ENCODE results near the gene TRIO. TPM values are rescaled to one million over a fixed set of nuclear protein-coding genes. Genes with fewer than 3 reads are reported as not detected.

Gene TRIO
- total RNA-seq, 6 donors from 2014 or later, result 138 to 408 (median 156) TPM

DNA sequence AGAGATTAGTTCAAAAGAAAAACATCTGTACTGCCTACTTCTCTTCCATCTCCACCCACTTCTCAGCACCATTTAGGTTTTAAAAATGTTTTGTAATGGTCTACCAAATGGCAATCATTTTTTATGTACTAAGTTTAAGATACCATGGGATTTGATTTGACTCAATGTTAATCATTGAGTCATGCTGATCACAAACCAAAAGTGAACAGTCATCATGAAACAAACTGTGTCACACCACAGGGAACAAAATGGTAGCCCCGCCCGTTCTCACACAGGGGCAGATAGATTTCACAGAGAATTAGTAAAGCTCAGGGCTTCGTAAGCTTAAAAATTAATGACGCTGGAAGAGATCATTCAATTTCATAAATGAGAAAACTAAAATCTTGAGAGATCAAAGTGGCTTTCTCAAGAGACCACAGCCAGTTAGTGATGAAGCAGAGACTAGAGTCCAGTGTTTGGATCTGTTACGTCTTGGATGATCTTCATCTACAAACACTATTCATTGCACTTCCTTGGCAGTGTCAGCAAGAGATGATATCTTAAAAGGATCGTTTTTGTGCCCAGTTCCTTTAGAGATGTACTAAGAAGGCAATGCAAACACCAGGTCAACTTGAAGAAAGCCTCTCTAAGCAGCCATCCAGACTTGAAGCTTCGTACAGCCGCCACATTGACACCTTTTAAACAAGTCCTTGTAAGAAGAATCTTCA is 33.9 kb upstream of the TRIO start:
- H3K27me3 ChIP-seq, result no peaks in the 10 kb centered on the region
- TF ChIP-seq POLR2AphosphoS5 (IDR thresholded peaks at IDR 0.05) (no peak), EP300 (IDR thresholded peaks at IDR 0.05) (no peak), POLR2A (IDR thresholded peaks at IDR 0.05) (no peak)
- TF ChIP-seq, protein P1, sequence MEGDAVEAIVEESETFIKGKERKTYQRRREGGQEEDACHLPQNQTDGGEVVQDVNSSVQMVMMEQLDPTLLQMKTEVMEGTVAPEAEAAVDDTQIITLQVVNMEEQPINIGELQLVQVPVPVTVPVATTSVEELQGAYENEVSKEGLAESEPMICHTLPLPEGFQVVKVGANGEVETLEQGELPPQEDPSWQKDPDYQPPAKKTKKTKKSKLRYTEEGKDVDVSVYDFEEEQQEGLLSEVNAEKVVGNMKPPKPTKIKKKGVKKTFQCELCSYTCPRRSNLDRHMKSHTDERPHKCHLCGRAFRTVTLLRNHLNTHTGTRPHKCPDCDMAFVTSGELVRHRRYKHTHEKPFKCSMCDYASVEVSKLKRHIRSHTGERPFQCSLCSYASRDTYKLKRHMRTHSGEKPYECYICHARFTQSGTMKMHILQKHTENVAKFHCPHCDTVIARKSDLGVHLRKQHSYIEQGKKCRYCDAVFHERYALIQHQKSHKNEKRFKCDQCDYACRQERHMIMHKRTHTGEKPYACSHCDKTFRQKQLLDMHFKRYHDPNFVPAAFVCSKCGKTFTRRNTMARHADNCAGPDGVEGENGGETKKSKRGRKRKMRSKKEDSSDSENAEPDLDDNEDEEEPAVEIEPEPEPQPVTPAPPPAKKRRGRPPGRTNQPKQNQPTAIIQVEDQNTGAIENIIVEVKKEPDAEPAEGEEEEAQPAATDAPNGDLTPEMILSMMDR (IDR thresholded peaks at IDR 0.05), result no peak
- no peaks in the 10 kb centered on the region for H3K36me3 ChIP-seq
- peaks cover 4 to 27% (median 14%) of the 10 kb centered on the region in 4 donors for H3K4me1 ChIP-seq
- H3K9me3 ChIP-seq, result no peaks in the 10 kb centered on the region
- DNase-seq (no peak), ATAC-seq (ENCODE audit: low FRiP score in 2 of 2) (peak in 1 of 2 donors; percentile 87)
- H3K27ac ChIP-seq, result peak overlapping the region in 3 of 4 donors; percentile 21 to 59 (median 44)
- no peak overlapping the region for H3K4me3 ChIP-seq
- WGBS, 2 donors, result 62 to 64% methylated on average over 8 of the region's 8 CpGs

DNA sequence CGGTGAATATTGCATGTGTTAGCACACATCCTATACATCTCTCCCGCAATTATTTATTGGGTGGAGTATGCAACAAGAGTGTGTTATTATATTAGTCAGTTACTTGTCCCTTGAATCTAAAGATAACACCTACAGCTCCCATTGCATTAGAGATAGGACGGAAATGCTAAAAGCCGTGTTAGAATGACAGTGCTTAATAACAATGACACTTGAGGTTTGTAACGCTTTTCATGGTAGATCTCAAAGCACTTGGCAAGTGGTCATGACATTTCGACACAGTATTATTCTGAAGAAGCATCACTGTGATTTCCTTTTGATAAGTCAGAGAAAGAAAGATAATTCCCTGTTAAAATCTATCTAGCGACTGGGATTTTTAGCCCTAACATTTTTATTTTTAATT is 33.4 kb upstream of the TRIO start:
- Histone ChIP-seq H3K36me3 (no peaks in the 10 kb centered on the region), H3K4me1 (peaks cover 4 to 27% (median 14%) of the 10 kb centered on the region in 4 donors), H3K27me3 (no peaks in the 10 kb centered on the region), H3K9me3 (no peaks in the 10 kb centered on the region), H3K27ac (peak overlapping the region in 3 of 4 donors; percentile 21 to 59 (median 44)), H3K4me3 (no peak overlapping the region)
- TF ChIP-seq, protein P1 (IDR thresholded peaks at IDR 0.05), result no peak
- TF ChIP-seq POLR2A (IDR thresholded peaks at IDR 0.05) (no peak), EP300 (IDR thresholded peaks at IDR 0.05) (no peak), POLR2AphosphoS5 (IDR thresholded peaks at IDR 0.05) (no peak)
- DNase-seq (no peak), ATAC-seq (ENCODE audit: low FRiP score in 2 of 2) (no peak)
- WGBS, 2 donors, result 51 to 56% methylated on average over 7 of the region's 7 CpGs

DNA sequence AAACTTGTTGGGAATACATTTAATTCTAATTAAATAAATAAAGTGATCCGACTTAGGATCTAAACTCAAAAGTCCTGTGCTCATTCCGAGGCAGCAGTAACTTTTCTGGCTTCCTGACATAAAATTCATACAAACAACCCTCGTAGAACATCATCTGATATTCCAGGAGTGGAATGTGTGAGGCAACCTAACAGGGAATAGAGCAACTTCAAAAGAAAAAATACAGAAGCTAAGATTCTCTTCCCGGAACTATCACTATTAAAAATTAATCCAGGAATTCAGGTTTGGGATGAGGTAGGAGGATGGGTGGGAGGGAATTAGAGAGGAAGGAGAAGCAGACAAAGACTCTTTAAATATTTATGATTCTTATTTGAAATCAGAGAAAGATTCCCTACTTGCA is 32.9 kb upstream of the TRIO start:
- H3K27me3 ChIP-seq, result no peaks in the 10 kb centered on the region
- no peak overlapping the region for H3K4me3 ChIP-seq
- H3K36me3 ChIP-seq, result no peaks in the 10 kb centered on the region
- H3K4me1 ChIP-seq, result peaks cover 4 to 27% (median 14%) of the 10 kb centered on the region in 4 donors
- peak overlapping the region in 2 of 4 donors; percentile 44 to 56 for H3K27ac ChIP-seq
- 40 to 42% methylated on average over 4 of the region's 4 CpGs for WGBS, 2 donors
- no peaks in the 10 kb centered on the region for H3K9me3 ChIP-seq
- DNase-seq (no peak), ATAC-seq (ENCODE audit: low FRiP score in 2 of 2) (no peak)
- TF ChIP-seq POLR2AphosphoS5 (IDR thresholded peaks at IDR 0.05) (no peak), POLR2A (IDR thresholded peaks at IDR 0.05) (no peak), EP300 (IDR thresholded peaks at IDR 0.05) (no peak)
- TF ChIP-seq, protein P1 (IDR thresholded peaks at IDR 0.05), result no peak

DNA sequence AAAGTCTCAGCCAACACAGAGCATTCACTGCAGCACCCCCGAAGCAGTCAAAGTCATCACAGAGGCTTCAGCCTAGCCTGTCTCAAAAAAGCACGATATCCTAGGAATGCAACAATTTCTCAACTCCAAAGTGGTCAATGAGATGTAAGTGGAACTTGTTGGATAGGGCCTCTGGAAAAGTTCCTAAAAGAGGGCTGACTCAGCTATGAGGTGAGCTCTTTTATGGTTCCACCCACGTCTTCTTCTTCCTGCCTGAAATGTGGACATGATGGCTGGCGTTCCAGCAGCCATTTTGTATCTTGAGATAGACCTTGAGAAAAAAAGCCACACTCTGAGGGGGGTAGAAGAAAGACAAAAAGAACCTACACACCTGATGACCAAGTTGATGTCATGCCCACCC is 32.5 kb upstream of the TRIO start:
- TF ChIP-seq, protein P1 (IDR thresholded peaks at IDR 0.05), result no peak
- TF ChIP-seq POLR2AphosphoS5 (IDR thresholded peaks at IDR 0.05) (no peak), EP300 (IDR thresholded peaks at IDR 0.05) (no peak), POLR2A (IDR thresholded peaks at IDR 0.05) (no peak)
- Histone ChIP-seq H3K27ac (peak overlapping the region in 2 of 4 donors; percentile 44 to 56), H3K36me3 (no peaks in the 10 kb centered on the region), H3K27me3 (no peaks in the 10 kb centered on the region), H3K4me3 (no peak overlapping the region), H3K9me3 (no peaks in the 10 kb centered on the region), H3K4me1 (peaks cover 4 to 27% (median 14%) of the 10 kb centered on the region in 4 donors)
- WGBS, 2 donors, result 51 to 85% methylated on average over 4 of the region's 4 CpGs
- DNase-seq, result no peak
- ATAC-seq (ENCODE audit: low FRiP score in 2 of 2), result peak in 1 of 2 donors; percentile 33

Measured in upper lobe of left lung (tissue), 6 donors.